Breast epithelium (tissue), 4 donors: Measurements from ENCODE around the gene ST6GALNAC6. TPM values are rescaled to one million over a fixed set of nuclear protein-coding genes. Genes with fewer than 3 reads are reported as not detected.

ENCODE experiments used
- DNase-seq, 2 donors: peaks; one replicate each; pipeline ENCODE4 v3.0.0-alpha.2; 2019; ENCODE audit warnings: low spot score in 2 of 2
- H3K27ac ChIP-seq, 2 donors: fragments of 200-600 bp; sonication (generic) in 1 of 2; one replicate each; pipeline ENCODE4 v1.5.1; 2016 to 2019; ENCODE audit warnings: mild to moderate bottlenecking in 1 of 2
- H3K27me3 ChIP-seq, 2 donors: fragments of 200-600 bp; sonication (generic) in 1 of 2; one replicate each; pipeline versions ENCODE4 v1.5.1 to v1.6.0; 2017 to 2019; ENCODE audit warnings: control low read depth in 1 of 2, mild to moderate bottlenecking in 1 of 2
- H3K36me3 ChIP-seq: fragments of 200-600 bp; one replicate; pipeline ENCODE4 v1.5.1; 2019
- H3K4me1 ChIP-seq, 2 donors: fragments of 200-600 bp; sonication (generic); one replicate each; pipeline ENCODE4 v1.5.1; 2016 to 2019; ENCODE audit warnings: control low read depth in 1 of 2
- H3K4me3 ChIP-seq, 3 donors: fragments of 200-600 bp; sonication (generic); 1 replicate in 2 of 3; 2 replicates in 1 of 3; pipeline ENCODE4 v1.5.1; 2016 to 2019; ENCODE audit warnings: mild to moderate bottlenecking in 3 of 3, moderate library complexity in 2 of 3
- H3K9me3 ChIP-seq, 2 donors: fragments of 200-600 bp; sonication (generic) in 1 of 2; one replicate each; pipeline ENCODE4 v1.5.1; 2016 to 2019; ENCODE audit warnings: control low read depth in 1 of 2
- CTCF ChIP-seq, 3 donors: fragments of 450-650 bp; IDR thresholded peaks; one replicate each; pipeline ENCODE4 v1.5.1; 2016 to 2017; ENCODE audit warnings: antibody characterized with exemption in 3 of 3, mild to moderate bottlenecking in 3 of 3, moderate library complexity in 3 of 3
- POLR2A ChIP-seq: fragments of 450-650 bp; IDR thresholded peaks from one replicate; pipeline ENCODE4 v1.6.1; 2016; ENCODE audit warnings: antibody characterized with exemption, mild to moderate bottlenecking, moderate library complexity
- POLR2AphosphoS5 ChIP-seq, 3 donors: sonication (generic); formaldehyde crosslinking; IDR thresholded peaks; one replicate each; pipeline ENCODE4 v1.6.1; 2017; ENCODE audit warnings: antibody characterized with exemption in 3 of 3
- intact Hi-C: fragments of 100-400 bp; cut with DNase I; formaldehyde crosslinking; loops from one replicate; pipeline ENCODE4 v1.15.1; 2023; ENCODE audit warnings: low total_unique reads
- total RNA-seq, 3 donors: library from RNA; depleted of rRNA; stranded (reverse); fragments of >200 nt; gene quantifications; one replicate each; pipeline ENCODE4 v1.1.0, GENCODE V29; 2016

Gene ST6GALNAC6
- total RNA-seq, 3 donors from 2014 or later: 61.5 to 175 (median 103) TPM

DNA sequence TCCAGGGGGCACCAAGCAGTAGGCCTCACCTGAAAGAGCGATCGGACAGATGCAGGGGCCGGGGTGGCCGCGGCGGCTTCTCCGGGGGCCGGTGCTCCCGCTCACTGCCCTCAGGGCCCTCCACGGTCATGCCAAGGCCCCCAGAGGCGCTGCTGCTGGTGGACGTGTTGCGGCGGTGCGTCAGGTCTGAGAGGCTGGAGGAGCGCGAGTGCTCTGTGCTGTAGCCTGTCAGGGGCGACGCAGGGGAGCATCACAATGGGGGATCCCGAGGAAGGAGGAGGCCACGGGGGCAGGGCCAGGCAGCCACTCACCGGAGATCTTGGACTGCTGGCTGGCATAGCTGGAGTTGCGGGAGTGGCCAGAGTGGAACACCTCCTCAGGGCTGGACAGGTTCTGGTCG lies 45.9 kb upstream of the ST6GALNAC6 start:
- H3K9me3 ChIP-seq: no peaks in the 10 kb centered on the region
- intact Hi-C loops: no loop called here
- no peak overlapping the region for H3K4me3 ChIP-seq
- H3K36me3 ChIP-seq: no peaks in the 10 kb centered on the region
- no peaks in the 10 kb centered on the region for H3K27me3 ChIP-seq
- H3K4me1 ChIP-seq: peaks cover 0 to 9% of the 10 kb centered on the region in 2 donors
- peak overlapping the region; percentile 31 to 33 for H3K27ac ChIP-seq
- TF ChIP-seq CTCF (IDR thresholded peaks at IDR 0.05) (no peak), POLR2AphosphoS5 (IDR thresholded peaks at IDR 0.05) (no peak), POLR2A (no peak)
- DNase-seq: no peak

- Histone ChIP-seq H3K27ac (peak overlapping the region; percentile 43 to 51), H3K9me3 (no peaks in the 10 kb centered on the region), H3K4me3 (no peak overlapping the region), H3K27me3 (no peaks in the 10 kb centered on the region), H3K36me3 (no peaks in the 10 kb centered on the region), H3K4me1 (peaks cover 0 to 9% of the 10 kb centered on the region in 2 donors)
- intact Hi-C loops: loop anchor here (5.0 kb wide), 1 partner anchor 93 kb away; no protein-coding TSS in a partner anchor
- TF ChIP-seq CTCF (IDR thresholded peaks at IDR 0.05) (no peak), POLR2AphosphoS5 (IDR thresholded peaks at IDR 0.05) (no peak), POLR2A (no peak)
- no peak for DNase-seq
These were observed 45.3 kb upstream of the ST6GALNAC6 start for GRCh38 chr9:127944586-127945218.

DNA sequence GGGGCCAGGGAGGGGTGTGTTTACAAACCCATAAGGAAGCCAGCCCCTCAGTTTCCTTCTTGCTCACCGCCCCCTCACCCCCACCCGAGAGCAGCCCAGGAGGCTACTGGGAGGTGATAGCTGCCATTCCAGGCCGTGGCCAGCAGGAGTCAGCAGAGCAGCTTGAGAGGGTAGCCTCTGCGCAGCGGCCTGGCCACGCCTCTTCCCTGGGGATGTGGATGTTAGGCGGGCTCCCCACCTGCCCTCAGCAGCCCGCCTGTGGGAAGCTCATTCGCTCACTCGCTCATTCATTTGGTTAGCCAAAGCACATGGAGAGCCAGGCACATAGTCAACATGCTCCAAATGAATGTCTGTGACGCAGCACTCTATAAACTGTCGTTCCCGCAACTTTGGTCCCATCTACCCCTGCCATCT lies 44.3 kb upstream of the ST6GALNAC6 start:
- DNase-seq: peak; percentile 68 to 83
- peak overlapping the region; percentile 43 to 51 for H3K27ac ChIP-seq
- no peaks in the 10 kb centered on the region for H3K9me3 ChIP-seq

GRCh38 chr9:127943011-127943662 lies 43.7 kb upstream of the ST6GALNAC6 start:
- DNase-seq: no peak
- no peaks in the 10 kb centered on the region for H3K9me3 ChIP-seq
- intact Hi-C loops: loop anchor here (2.0 to 5.0 kb wide), 2 partner anchors 62 to 94 kb away; no protein-coding TSS in a partner anchor
- TF ChIP-seq POLR2AphosphoS5 (IDR thresholded peaks at IDR 0.05): no peak
- no peak for TF ChIP-seq CTCF (IDR thresholded peaks at IDR 0.05)
- TF ChIP-seq POLR2A: no peak
- no peak overlapping the region for H3K4me3 ChIP-seq
- peaks cover 7 to 12% of the 10 kb centered on the region in 2 donors for H3K4me1 ChIP-seq
- no peaks in the 10 kb centered on the region for H3K36me3 ChIP-seq
- peak overlapping the region; percentile 43 to 69 for H3K27ac ChIP-seq
- no peaks in the 10 kb centered on the region for H3K27me3 ChIP-seq

More for the DNA sequence above, 44.3 kb upstream of the ST6GALNAC6 start:
- Histone ChIP-seq H3K4me1 (peaks cover 1 to 9% of the 10 kb centered on the region in 2 donors), H3K4me3 (no peak overlapping the region), H3K27me3 (no peaks in the 10 kb centered on the region), H3K36me3 (no peaks in the 10 kb centered on the region)
- no peak for TF ChIP-seq POLR2A
- peak; percentile 67 to 92 (median 89) for TF ChIP-seq CTCF (IDR thresholded peaks at IDR 0.05)
- peak in 2 of 3 donors; percentile 22 to 66 for TF ChIP-seq POLR2AphosphoS5 (IDR thresholded peaks at IDR 0.05)
- intact Hi-C loops: loop anchor here (2.0 to 5.0 kb wide), 2 partner anchors 63 to 94 kb away; no protein-coding TSS in a partner anchor
